Measurements from ENCODE around the gene MTA1. TPM values are rescaled to one million over a fixed set of nuclear protein-coding genes. Genes with fewer than 3 reads are reported as not detected.
A peak's percentile ranks its signal among the peaks of the same experiment; 100 is the strongest.

MTA1 gene
- total and polyA plus RNA-seq, 10 of the 15 experiments (the other 5 are each of a cell fraction or from before 2014, with no cell fraction given) = 0.14 to 162 (median 30.6) TPM

DNA sequence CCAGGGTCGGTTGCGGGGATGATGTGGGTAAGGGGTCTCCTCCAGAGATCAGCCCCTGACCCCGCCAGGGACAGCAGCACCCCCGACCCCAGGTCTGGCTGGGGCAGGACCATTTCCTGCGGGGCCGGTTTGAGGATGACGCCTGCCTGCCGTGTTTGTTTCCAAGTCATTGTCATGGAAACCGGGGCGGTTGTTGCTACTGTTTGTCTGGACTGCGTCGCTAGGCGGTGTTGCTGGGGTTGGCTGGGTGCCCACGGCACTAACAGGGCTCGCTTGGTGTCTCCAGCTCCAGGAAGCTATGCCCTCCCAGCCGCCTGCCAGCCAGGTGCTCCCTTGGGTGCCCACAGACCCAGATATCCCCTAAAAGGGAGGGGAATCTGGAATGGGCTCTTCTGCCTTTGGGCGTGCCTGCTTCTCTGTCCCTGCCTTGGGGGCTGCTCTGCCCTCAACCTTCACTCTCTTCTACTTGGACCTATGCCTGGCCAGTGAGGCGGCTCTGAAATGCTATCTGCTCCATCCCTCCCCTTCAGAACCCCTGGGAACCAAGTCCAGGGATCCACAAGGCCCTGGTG, 62.3 kb downstream of the MTA1 start:
- no peak overlapping the region for H3K27ac ChIP-seq (ENCODE audit: control insufficient read depth, insufficient read depth)
- POLR2A ChIA-PET = interaction anchor here (0.6 to 2.2 kb wide), 3 partner anchors 8 to 83 kb away, joined by 3 to 23 read pairs (median 3); no protein-coding TSS in a partner anchor
- TF ChIP-seq SMAD1 (IDR thresholded peaks at IDR 0.05; ENCODE audit: low read depth, partially characterized antibody) (peak; percentile 92), ETV6 (conservative IDR thresholded peaks at IDR 0.05 in 1 of 2, IDR thresholded peaks at IDR 0.05 in 1 of 2; ENCODE audit: borderline replicate concordance in 1 of 2, low read depth in 1 of 2) (no peak), NR2F1 (conservative IDR thresholded peaks at IDR 0.05) (peak; percentile 70; the same call in 1 of the 2 replicates), DPF2 (IDR thresholded peaks at IDR 0.05) (peak; percentile 35; the same call in 1 of the 2 replicates), NR2C1 (IDR thresholded peaks at IDR 0.05) (peak; percentile 16; the same call in 1 of the 2 replicates), FOXM1 (IDR thresholded peaks at IDR 0.05; ENCODE audit: low read depth, low read length) (no peak), IKZF1 (conservative IDR thresholded peaks at IDR 0.05) (peak; percentile 6), SIN3A (IDR thresholded peaks at IDR 0.05; ENCODE audit: low read depth, low read length) (peak; percentile 77), EP300 (IDR thresholded peaks at IDR 0.05; ENCODE audit: borderline replicate concordance in 1 of 2, control insufficient read depth in 1 of 2, low read depth in 2 of 2, low read length in 2 of 2) (peak; percentile 38 to 96; a peak in 3 of 4 replicates)
- TF ChIP-seq, protein P1, sequence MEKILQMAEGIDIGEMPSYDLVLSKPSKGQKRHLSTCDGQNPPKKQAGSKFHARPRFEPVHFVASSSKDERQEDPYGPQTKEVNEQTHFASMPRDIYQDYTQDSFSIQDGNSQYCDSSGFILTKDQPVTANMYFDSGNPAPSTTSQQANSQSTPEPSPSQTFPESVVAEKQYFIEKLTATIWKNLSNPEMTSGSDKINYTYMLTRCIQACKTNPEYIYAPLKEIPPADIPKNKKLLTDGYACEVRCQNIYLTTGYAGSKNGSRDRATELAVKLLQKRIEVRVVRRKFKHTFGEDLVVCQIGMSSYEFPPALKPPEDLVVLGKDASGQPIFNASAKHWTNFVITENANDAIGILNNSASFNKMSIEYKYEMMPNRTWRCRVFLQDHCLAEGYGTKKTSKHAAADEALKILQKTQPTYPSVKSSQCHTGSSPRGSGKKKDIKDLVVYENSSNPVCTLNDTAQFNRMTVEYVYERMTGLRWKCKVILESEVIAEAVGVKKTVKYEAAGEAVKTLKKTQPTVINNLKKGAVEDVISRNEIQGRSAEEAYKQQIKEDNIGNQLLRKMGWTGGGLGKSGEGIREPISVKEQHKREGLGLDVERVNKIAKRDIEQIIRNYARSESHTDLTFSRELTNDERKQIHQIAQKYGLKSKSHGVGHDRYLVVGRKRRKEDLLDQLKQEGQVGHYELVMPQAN (conservative IDR thresholded peaks at IDR 0.05) = 0 out of 2 replicates have a peak, but pooled peaks have one; percentile 33
- TF ChIP-seq, protein P2, sequence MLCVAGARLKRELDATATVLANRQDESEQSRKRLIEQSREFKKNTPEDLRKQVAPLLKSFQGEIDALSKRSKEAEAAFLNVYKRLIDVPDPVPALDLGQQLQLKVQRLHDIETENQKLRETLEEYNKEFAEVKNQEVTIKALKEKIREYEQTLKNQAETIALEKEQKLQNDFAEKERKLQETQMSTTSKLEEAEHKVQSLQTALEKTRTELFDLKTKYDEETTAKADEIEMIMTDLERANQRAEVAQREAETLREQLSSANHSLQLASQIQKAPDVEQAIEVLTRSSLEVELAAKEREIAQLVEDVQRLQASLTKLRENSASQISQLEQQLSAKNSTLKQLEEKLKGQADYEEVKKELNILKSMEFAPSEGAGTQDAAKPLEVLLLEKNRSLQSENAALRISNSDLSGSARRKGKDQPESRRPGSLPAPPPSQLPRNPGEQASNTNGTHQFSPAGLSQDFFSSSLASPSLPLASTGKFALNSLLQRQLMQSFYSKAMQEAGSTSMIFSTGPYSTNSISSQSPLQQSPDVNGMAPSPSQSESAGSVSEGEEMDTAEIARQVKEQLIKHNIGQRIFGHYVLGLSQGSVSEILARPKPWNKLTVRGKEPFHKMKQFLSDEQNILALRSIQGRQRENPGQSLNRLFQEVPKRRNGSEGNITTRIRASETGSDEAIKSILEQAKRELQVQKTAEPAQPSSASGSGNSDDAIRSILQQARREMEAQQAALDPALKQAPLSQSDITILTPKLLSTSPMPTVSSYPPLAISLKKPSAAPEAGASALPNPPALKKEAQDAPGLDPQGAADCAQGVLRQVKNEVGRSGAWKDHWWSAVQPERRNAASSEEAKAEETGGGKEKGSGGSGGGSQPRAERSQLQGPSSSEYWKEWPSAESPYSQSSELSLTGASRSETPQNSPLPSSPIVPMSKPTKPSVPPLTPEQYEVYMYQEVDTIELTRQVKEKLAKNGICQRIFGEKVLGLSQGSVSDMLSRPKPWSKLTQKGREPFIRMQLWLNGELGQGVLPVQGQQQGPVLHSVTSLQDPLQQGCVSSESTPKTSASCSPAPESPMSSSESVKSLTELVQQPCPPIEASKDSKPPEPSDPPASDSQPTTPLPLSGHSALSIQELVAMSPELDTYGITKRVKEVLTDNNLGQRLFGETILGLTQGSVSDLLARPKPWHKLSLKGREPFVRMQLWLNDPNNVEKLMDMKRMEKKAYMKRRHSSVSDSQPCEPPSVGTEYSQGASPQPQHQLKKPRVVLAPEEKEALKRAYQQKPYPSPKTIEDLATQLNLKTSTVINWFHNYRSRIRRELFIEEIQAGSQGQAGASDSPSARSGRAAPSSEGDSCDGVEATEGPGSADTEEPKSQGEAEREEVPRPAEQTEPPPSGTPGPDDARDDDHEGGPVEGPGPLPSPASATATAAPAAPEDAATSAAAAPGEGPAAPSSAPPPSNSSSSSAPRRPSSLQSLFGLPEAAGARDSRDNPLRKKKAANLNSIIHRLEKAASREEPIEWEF (IDR thresholded peaks at IDR 0.05; ENCODE audit: insufficient replicate concordance, low read depth, low read length) = no peak

More for the DNA sequence above, 62.3 kb downstream of the MTA1 start:
- H3K27me3 ChIP-seq (replicated peaks in 1 of 2; ENCODE audit: control insufficient read depth in 2 of 2, insufficient read depth in 2 of 2, low read length in 1 of 2) = peaks cover 0 to 2% of the 10 kb centered on the region in 2 experiments; a peak in 3 of 4 replicates
- H4K20me1 ChIP-seq (ENCODE audit: control insufficient read depth, insufficient read depth) = no peaks in the 10 kb centered on the region
- peak overlapping the region; percentile 77 for H3K4me2 ChIP-seq (ENCODE audit: control insufficient read depth, insufficient read depth)
- in situ Hi-C loops (cut with MboI) = no loop called here
- ChIA-PET SMC1A (ENCODE audit: uncharacterized antibody, unreplicated experiment) (interaction anchor here (2.4 kb wide), 1 partner anchor 8 kb away, joined by 39 read pairs; the partner anchor contains the start of gene TEDC1), CTCF (interaction anchor here (0.7 to 2.9 kb wide), 9 partner anchors 9 to 112 kb away, joined by 3 to 103 read pairs (median 7); partner anchors contain the start of gene TEDC1), RAD21 (ENCODE audit: unreplicated experiment) (interaction anchor here (0.7 to 2.3 kb wide), 5 partner anchors 8 to 115 kb away, joined by 3 to 74 read pairs (median 3); no protein-coding TSS in a partner anchor)
- FAIRE-seq = peak; percentile 95
- intact Hi-C loops (cut with micrococcal nuclease; ENCODE audit: unreplicated experiment) = loop anchor here (1.0 to 10.0 kb wide), 2 partner anchors 7 to 417 kb away; partner anchors contain the start of gene GPR132
- H3K4me1 ChIP-seq (ENCODE audit: control insufficient read depth, insufficient read depth, low read length) = peaks cover 30% of the 10 kb centered on the region
- no peak overlapping the region; the same call in 1 of the 2 replicates for H3K4me3 ChIP-seq
- ATAC-seq = peak; percentile 69
- DNase-seq (ENCODE audit: low read depth, low spot score) = peak; percentile 62
- no peaks in the 10 kb centered on the region for H3K79me2 ChIP-seq (ENCODE audit: control insufficient read depth, insufficient read depth, low read length)
- no peaks in the 10 kb centered on the region for H3K9me3 ChIP-seq (replicated peaks; ENCODE audit: control insufficient read depth, insufficient read depth, low read length)
- peak overlapping the region; percentile 19 for H2AFZ ChIP-seq (ENCODE audit: control insufficient read depth, low read depth, low read length)
- no peaks in the 10 kb centered on the region for H3K36me3 ChIP-seq (ENCODE audit: control insufficient read depth in 2 of 2, insufficient read depth in 2 of 2, low read length in 1 of 2)
- under 1% methylated on average over 18 of the region's 18 CpGs for WGBS (ENCODE audit: insufficient coverage, insufficient replicate concordance, low lambda C conversion rate, missing lambda C conversion rate)
- no peak overlapping the region for H3K9ac ChIP-seq (ENCODE audit: control insufficient read depth, insufficient read depth, low read length)
- BruUV-seq (replicated peaks) = no TSS peak
